B cell (primary cell): ENCODE results near the gene ARSJ.

ENCODE experiments used
- CTCF ChIP-seq: fragments of 200-600 bp; IDR thresholded peaks from one replicate; pipeline ENCODE4 v1.8.0; 2022; ENCODE audit warnings: antibody characterized with exemption, mild to moderate bottlenecking
- EZH2 ChIP-seq: IDR thresholded peaks from 2 replicates; pipeline ENCODE4 v1.6.1; 2012; ENCODE audit warnings: borderline replicate concordance, low read depth, mild to moderate bottlenecking, moderate library complexity, low read length; ENCODE audit not compliant: insufficient read depth, poor library complexity, severe bottlenecking

GRCh38 chr4:113955411-113955810 is 24.0 kb downstream of the ARSJ start:
- TF ChIP-seq EZH2 (no peak), CTCF (no peak)
